Ovary (tissue), 3 donors: ENCODE measurements around the gene THRB.

Experiments used
- CTCF ChIP-seq, 3 donors: fragments of 450-650 bp in 2 of 3; fragments of 200-600 bp in 1 of 3; IDR thresholded peaks; one replicate each; pipeline versions ENCODE4 v1.5.1 to v1.8.0; 2016 to 2022; ENCODE audit warnings: antibody characterized with exemption in 3 of 3, mild to moderate bottlenecking in 1 of 3
- POLR2A ChIP-seq: fragments of 450-650 bp; IDR thresholded peaks from one replicate; pipeline ENCODE4 v1.6.1; 2017; ENCODE audit warnings: antibody characterized with exemption, mild to moderate bottlenecking, moderate library complexity
- donor health status: DM: no; HTN: no; CAD: no.

DNA sequence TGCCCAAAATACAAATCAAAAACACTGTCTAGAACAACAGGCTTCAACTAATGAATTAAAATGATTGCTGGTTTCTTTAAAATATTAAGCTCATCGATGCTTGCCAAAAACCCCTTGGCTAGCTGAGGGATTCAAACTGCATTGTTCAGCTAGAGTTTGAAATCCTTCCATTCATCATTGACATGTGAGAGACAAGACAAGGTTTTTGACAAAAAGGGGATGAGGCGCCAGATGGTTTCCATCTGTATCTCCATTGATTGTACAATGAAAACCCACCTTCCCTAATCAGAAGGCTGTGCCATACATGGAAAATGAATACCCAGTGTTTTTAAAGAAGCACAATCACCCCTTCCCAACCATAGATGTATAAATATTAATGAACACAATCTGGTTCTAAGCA is 67.8 kb downstream of the THRB start:
- TF ChIP-seq CTCF (IDR thresholded peaks at IDR 0.05) (no peak), POLR2A (no peak)
